Gastroesophageal sphincter (tissue), 4 donors: ENCODE results near the gene LINC01488. TPM values are rescaled to one million over a fixed set of nuclear protein-coding genes. Genes with fewer than 3 reads are reported as not detected.

ENCODE experiments used
- ATAC-seq: fragments of 150-250 bp; one replicate; pipeline ENCODE4 v1.9.1; 2016; ENCODE audit warnings: mild to moderate bottlenecking, moderate library complexity
- H3K27ac ChIP-seq, 4 donors: fragments of 200-600 bp; sonication (generic) in 3 of 4; 1 replicate in 3 of 4; 2 replicates in 1 of 4; pipeline ENCODE4 v1.5.1; 2016 to 2019
- H3K27me3 ChIP-seq: fragments of 200-600 bp; sonication (generic); one replicate; pipeline ENCODE4 v1.5.1; 2019
- H3K36me3 ChIP-seq, 2 donors: fragments of 200-600 bp; sonication (generic); one replicate each; pipeline ENCODE4 v1.5.1; 2019; ENCODE audit warnings: control low read depth in 1 of 2
- H3K4me1 ChIP-seq, 3 donors: fragments of 200-600 bp; sonication (generic); 1 replicate in 2 of 3; 2 replicates in 1 of 3; pipeline ENCODE4 v1.5.1; 2016 to 2019; ENCODE audit warnings: control low read depth in 2 of 3
- H3K4me3 ChIP-seq, 2 donors: fragments of 200-600 bp; sonication (generic); one replicate each; pipeline ENCODE4 v1.5.1; 2019; ENCODE audit warnings: mild to moderate bottlenecking in 1 of 2, moderate library complexity in 1 of 2
- H3K9me3 ChIP-seq, 3 donors: fragments of 200-600 bp; sonication (generic); one replicate each; pipeline ENCODE4 v1.5.1; 2017 to 2019; ENCODE audit warnings: control low read depth in 2 of 3
- CTCF ChIP-seq, 4 experiments: fragments of 200-600 bp in 2 of 4; fragments of 450-650 bp in 2 of 4; sonication (generic) in 1 of 4; IDR thresholded peaks; one replicate each; pipeline ENCODE4 v1.5.1; 2017 to 2019; ENCODE audit warnings: antibody characterized with exemption in 4 of 4, mild to moderate bottlenecking in 2 of 4, moderate library complexity in 2 of 4
- EP300 ChIP-seq: sonication (generic); formaldehyde crosslinking; IDR thresholded peaks from one replicate; pipeline ENCODE4 v1.6.1; 2017; ENCODE audit warnings: antibody characterized with exemption, mild to moderate bottlenecking
- POLR2A ChIP-seq, 2 donors: fragments of 450-650 bp; IDR thresholded peaks; one replicate each; pipeline ENCODE4 v1.6.1; 2017; ENCODE audit warnings: antibody characterized with exemption in 2 of 2, mild to moderate bottlenecking in 2 of 2, moderate library complexity in 1 of 2
- POLR2AphosphoS5 ChIP-seq: sonication (generic); formaldehyde crosslinking; IDR thresholded peaks from one replicate; pipeline ENCODE4 v1.6.1; 2017; ENCODE audit warnings: antibody characterized with exemption
- WGBS, 2 donors: methylation state at CpG; one replicate each; pipeline ENCODE4 v1.1.5; 2018; ENCODE audit warnings: low coverage in 1 of 2; 5-methylcytosine and 5-hydroxymethylcytosine counted together
- total RNA-seq, 4 donors: library from RNA; depleted of rRNA; stranded (reverse); fragments of >200 nt; gene quantifications; one replicate each; pipeline ENCODE4 v1.1.0, GENCODE V29; 2016

The LINC01488 gene
- total RNA-seq, 4 donors from 2014 or later, result not detected

DNA sequence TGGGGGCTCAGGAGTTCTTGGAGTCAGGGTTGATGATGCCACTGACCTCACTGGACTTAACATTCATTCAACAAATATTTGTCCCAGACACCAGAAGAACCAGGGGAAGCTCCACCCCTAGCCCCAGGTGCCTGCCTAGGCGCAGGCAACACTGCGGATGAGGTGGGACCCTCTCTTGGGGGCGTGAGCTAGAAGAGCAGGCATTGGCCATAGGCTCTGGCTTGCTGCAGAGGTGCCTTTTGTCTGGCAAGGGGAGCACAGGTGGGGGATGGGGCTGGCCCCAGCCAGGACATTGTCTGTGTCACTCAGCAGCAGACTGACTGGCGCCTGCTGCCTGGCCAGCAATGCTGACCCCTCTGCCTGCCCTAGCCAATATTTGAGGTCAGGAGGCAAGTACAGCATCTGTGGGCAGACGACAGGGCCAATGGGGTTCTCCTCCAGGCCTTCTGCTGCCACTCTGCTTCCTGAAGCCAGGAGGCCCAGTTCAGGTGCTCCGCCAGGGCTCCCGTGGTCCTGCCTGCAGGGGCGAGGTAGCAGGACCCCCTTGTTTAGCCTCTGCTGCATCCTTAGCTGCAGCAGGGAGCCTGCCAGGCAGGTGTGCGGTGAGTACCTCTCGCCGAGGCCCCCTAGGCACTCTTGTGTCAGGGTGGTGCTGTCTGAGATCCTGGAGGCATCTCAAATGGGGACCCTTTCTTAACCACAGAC is 4.0 kb downstream of the LINC01488 start:
- H3K4me3 ChIP-seq, result no peak overlapping the region
- peaks cover 0 to 32% (median 7%) of the 10 kb centered on the region in 3 donors for H3K4me1 ChIP-seq
- 92 to 94% methylated on average over 2 to 3 of the region's 11 CpGs for WGBS, 2 donors
- no peaks in the 10 kb centered on the region for H3K27me3 ChIP-seq
- no peak for TF ChIP-seq EP300
- no peak for TF ChIP-seq CTCF (IDR thresholded peaks at IDR 0.05)
- TF ChIP-seq POLR2A (IDR thresholded peaks at IDR 0.05), result no peak
- TF ChIP-seq POLR2AphosphoS5, result no peak
- ATAC-seq, result no peak
- no peaks in the 10 kb centered on the region for H3K9me3 ChIP-seq
- no peaks in the 10 kb centered on the region for H3K36me3 ChIP-seq
- no peak overlapping the region for H3K27ac ChIP-seq

DNA sequence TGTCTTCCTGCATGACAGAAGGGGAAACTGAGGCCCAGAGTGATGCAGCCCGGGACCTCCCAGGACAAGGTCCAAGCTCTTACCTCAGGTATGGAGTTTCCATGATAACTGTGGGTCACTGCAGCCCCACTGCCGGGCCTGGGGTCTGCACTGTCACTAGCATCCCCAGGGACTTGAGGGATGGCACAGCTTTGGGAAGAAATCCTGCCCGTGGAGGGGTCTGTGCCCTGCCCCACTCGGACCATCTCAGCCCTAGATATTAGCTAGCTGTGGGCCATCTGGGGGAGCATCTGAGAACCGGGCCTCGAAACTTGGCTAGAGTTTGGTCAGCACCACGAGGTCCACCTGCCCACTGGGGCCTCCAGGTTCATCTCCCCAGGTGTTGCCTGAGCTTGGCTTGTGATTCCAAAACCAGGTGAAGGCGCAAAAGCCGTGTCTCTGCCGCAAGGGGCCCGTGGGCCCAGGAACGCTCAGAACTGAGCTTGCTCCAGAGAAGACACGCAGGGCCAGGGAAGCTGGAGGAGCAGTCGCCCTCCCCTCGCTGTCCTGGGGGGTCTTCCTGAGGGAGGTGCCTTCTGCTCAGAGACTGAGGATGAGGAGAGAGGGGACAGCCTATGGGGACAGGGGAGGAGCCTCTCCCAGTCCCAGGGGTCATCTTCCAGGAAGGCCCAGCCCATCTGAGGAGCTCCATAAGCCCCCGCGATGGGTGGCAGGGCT is 4.8 kb downstream of the LINC01488 start:
- no peak for TF ChIP-seq CTCF (IDR thresholded peaks at IDR 0.05)
- no peak for TF ChIP-seq POLR2A (IDR thresholded peaks at IDR 0.05)
- no peak for TF ChIP-seq POLR2AphosphoS5
- TF ChIP-seq EP300, result no peak
- no peaks in the 10 kb centered on the region for H3K27me3 ChIP-seq
- no peak for ATAC-seq
- no peaks in the 10 kb centered on the region for H3K9me3 ChIP-seq
- WGBS, 2 donors, result no CpG with 5 or more reads among the region's 17 CpGs
- H3K4me3 ChIP-seq, result no peak overlapping the region
- H3K4me1 ChIP-seq, result peaks cover 0 to 32% (median 7%) of the 10 kb centered on the region in 3 donors
- H3K27ac ChIP-seq, result peak overlapping the region in 2 of 4 donors; percentile 20 to 29
- H3K36me3 ChIP-seq, result no peaks in the 10 kb centered on the region

GRCh38 chr11:69486773-69487291 is 5.4 kb downstream of the LINC01488 start:
- H3K27ac ChIP-seq, result peak overlapping the region in 2 of 4 donors; percentile 20 to 29
- TF ChIP-seq POLR2A (IDR thresholded peaks at IDR 0.05), result no peak
- no peak for TF ChIP-seq EP300
- no peaks in the 10 kb centered on the region for H3K36me3 ChIP-seq
- peaks cover 0 to 32% (median 7%) of the 10 kb centered on the region in 3 donors for H3K4me1 ChIP-seq
- ATAC-seq, result peak; percentile 40
- H3K27me3 ChIP-seq, result no peaks in the 10 kb centered on the region
- H3K9me3 ChIP-seq, result no peaks in the 10 kb centered on the region
- H3K4me3 ChIP-seq, result no peak overlapping the region
- WGBS, 2 donors, result 60% methylated on average over 3 of the region's 19 CpGs; no CpG with 5 or more reads in 1 of the 2 donors

DNA sequence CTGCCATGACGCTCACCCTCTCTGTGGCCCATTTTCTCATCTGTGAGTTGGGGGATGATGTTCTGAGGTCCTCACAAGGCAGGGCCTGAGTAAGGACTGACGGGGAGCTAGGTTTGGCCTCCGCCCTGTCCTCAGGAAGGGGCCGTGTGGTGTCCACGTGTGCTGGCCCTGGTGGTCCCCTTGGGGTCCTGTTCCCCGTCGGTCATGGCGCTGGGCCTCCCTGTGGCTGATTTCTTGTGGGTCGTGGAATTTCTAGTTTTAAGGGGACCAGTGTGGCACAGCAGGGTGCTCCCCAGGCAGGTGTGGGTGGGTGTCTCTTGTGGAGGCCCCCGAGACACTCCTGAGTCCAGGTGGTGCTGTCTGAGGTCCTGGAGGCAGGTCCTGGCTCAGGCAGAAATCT is 5.9 kb downstream of the LINC01488 start:
- WGBS, 2 donors, result 90% methylated on average over 2 to 7 of the region's 10 CpGs
- Histone ChIP-seq H3K27me3 (no peaks in the 10 kb centered on the region), H3K4me3 (no peak overlapping the region), H3K9me3 (no peaks in the 10 kb centered on the region), H3K4me1 (peaks cover 0 to 32% (median 7%) of the 10 kb centered on the region in 3 donors), H3K36me3 (no peaks in the 10 kb centered on the region), H3K27ac (peak overlapping the region in 1 of 4 donors; percentile 20)
- no peak for ATAC-seq
- TF ChIP-seq EP300 (no peak), POLR2AphosphoS5 (no peak), POLR2A (IDR thresholded peaks at IDR 0.05) (no peak), CTCF (IDR thresholded peaks at IDR 0.05) (no peak)

- 89% methylated on average over 3 of the region's 17 CpGs; no CpG with 5 or more reads in 1 of the 2 donors for WGBS, 2 donors
- Histone ChIP-seq H3K36me3 (no peaks in the 10 kb centered on the region), H3K27me3 (no peaks in the 10 kb centered on the region), H3K4me1 (peaks cover 0 to 32% (median 7%) of the 10 kb centered on the region in 3 donors), H3K27ac (no peak overlapping the region), H3K4me3 (no peak overlapping the region), H3K9me3 (no peaks in the 10 kb centered on the region)
- TF ChIP-seq EP300, result no peak
- no peak for TF ChIP-seq POLR2AphosphoS5
- TF ChIP-seq CTCF (IDR thresholded peaks at IDR 0.05), result no peak
- TF ChIP-seq POLR2A (IDR thresholded peaks at IDR 0.05), result no peak
- no peak for ATAC-seq
These were observed 6.5 kb downstream of the LINC01488 start for GRCh38 chr11:69487849-69488542.
